ENCODE data around the gene XPO6.

- TF ChIP-seq CTCF (optimal IDR thresholded peaks at IDR 0.05 in 1 of 3, IDR thresholded peaks at IDR 0.05 in 1 of 3, conservative IDR thresholded peaks at IDR 0.05 in 1 of 3; ENCODE audit: extremely low read depth in 1 of 3, insufficient read depth in 2 of 3, low read length in 3 of 3) (no peak), EZH2 (IDR thresholded peaks at IDR 0.05; ENCODE audit: low read length) (no peak)
These were observed 26.1 kb upstream of the XPO6 start for GRCh38 chr16:28237754-28238357.
